MM.1S (cell line): Measurements from ENCODE around the gene FYCO1.

Experiments used
- CTCF ChIP-seq: fragments of 300-600 bp; sonication (generic); IDR thresholded peaks from 2 replicates; pipeline ENCODE4 v1.5.1; 2016; ENCODE audit warnings: antibody characterized with exemption, low read length, mixed read lengths
- EZH2 ChIP-seq: fragments of 300-600 bp; sonication (generic); optimal IDR thresholded peaks from 2 replicates; pipeline ENCODE3; 2017; ENCODE audit warnings: low read depth, mild to moderate bottlenecking, antibody characterized with exemption, low read length, mixed read lengths

DNA sequence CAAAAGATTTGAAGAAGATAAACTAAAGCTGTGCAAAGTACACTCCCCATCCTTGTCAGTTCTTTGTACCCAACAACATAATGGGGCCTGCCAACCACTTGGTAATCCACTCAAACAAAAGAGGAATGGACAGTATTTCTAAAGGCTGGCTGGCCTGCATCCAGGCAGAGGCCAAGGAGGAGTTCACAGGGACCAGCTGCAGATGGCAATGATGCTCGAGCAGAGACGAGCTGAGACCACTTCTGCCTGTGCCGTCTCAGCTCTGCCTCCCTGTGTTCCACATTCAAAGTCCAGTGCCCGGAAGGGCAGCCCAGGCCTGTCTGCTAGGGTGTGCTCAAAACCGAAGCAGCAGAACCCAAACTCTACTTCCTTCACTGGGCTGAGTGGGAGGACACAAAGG lies 38.0 kb downstream of the FYCO1 start:
- no peak for TF ChIP-seq EZH2
- TF ChIP-seq CTCF, result no peak
